Activated CD4-positive, alpha-beta T cell treated with anti-CD3 and anti-CD28 coated beads for 24 hours (primary cell): ENCODE data around the gene RAD51B.

ENCODE experiments used
- DNase-seq, 2 donors: peaks; one replicate each; pipeline ENCODE4 v3.0.0-alpha.2; 2020; ENCODE audit warnings: low read depth in 2 of 2

RAD51B gene

DNA sequence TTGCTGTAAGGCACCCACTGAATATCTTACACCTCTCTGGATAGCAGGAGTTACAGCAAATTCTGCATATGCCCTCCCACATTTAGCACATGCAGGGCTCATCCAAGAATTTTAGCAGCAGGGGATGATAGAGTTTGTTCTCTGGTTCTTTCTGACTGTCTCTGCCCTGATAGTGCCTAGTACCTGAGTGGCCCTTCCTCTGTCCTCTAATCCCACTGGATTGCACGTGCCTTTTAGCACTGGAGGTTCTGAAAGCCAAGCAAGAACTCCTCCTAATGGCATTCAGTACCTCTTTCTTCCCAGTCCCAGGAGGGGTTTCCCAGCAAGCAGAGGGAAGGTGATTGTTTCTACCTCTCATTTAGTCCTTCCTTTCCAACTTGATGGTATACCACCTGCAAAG, 566.9 kb downstream of the RAD51B start:
- no peak for DNase-seq

DNA sequence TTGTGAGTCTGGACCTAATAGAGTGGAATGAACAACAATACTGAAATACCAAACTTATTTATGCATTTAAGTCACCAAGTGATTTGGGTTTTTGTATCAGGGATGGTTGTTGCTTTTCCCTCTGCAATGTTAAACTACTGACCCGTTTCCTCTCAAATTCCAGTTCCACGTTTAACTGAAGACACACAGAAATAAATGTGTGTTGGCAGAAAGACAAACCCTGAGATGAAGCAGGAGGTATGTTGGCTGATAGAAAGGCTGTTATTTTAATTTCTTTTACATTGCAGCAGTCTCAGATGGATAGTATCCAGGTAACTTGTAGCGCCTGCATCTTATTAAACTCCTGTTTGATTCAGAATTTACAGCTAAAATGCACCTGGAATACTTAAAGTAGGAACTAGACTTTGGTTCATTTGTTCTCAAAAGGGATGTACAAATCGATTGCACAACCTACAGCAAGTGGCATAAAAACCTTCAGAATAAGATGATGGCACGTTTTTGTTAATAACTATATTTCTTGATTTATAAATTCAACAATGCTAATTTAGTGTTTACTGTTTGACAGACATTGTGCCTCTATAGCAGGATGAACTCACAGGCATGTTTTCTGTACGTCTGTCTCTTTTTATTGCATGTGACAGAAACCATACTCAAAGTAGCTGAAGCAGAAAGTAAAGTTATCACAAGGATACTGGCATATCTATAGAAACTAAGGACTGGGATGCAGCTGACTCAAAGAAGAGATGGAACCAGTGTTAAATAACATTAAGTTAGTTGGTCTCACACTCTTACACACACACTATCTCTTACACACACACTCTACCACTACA, 567.6 kb downstream of the RAD51B start:
- no peak for DNase-seq

DNA sequence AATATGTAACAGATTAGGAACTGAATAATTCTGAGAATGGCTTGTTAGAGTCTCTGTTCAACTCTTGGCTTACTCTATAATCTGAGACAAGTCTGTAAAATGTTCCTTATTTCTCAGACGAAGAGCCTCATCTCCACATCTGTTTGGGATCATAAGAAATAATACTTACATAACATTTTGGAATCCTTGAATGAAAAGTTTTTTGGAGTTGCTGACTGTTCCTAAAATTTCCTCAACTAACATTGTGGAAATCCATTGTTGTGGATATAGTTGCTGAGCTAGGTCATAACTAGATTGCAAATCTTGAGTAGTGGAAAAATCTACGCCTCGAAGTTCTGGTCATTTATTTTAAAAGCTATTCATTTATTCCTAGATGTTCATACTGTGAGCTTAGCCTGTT, 570.4 kb downstream of the RAD51B start:
- no peak for DNase-seq

DNA sequence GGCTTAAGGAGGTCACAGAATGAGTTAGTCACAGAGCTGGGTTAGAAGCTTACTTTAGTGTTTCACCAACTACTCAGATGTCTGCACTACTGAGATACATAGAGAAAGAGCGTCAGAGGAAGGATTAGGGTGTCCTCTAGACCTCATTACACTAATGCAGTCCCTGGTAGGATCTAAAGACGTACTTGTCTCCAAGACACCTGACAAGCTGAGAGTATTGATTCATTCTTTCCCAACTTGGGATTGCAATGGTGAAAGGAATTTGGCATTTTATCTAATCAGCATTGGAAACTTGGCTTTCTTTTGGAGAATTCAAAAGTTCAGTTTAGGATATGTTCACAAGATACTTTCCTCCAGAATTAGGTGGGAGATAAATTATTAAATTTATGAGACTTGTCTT, 571.2 kb downstream of the RAD51B start:
- no peak for DNase-seq

DNA sequence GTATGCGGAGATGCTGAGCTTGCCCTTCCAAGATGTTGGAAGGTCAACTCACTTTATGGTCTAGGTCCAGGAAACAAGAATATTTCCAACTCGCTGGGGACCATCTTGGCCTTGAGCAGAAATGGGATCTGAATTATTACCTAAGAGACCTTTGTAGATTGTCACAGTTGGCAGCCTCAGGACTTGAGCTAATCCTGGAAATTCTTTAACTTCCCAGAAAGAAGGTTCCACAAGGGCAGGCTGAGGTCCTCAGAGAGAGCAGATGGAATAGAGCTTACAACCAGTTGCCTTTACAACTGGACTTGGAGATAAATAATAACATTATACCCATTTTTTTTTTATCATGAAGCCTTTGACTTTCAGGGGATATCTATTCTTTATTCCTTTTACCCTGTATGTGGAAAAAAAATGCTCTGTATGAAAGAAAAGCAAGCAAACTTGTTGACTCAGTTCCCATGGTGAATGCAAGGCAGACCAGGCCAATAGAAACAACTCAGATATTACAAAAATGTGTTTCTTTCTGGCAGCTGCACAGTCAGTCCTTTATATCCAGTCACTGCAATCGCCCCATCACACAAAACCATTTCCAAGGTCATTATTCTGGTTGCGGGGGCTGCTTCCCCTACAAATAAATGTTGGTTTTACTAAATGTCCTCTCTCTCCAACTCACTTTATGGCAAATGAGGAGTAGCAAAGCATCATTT, 571.9 kb downstream of the RAD51B start:
- DNase-seq = no peak

DNA sequence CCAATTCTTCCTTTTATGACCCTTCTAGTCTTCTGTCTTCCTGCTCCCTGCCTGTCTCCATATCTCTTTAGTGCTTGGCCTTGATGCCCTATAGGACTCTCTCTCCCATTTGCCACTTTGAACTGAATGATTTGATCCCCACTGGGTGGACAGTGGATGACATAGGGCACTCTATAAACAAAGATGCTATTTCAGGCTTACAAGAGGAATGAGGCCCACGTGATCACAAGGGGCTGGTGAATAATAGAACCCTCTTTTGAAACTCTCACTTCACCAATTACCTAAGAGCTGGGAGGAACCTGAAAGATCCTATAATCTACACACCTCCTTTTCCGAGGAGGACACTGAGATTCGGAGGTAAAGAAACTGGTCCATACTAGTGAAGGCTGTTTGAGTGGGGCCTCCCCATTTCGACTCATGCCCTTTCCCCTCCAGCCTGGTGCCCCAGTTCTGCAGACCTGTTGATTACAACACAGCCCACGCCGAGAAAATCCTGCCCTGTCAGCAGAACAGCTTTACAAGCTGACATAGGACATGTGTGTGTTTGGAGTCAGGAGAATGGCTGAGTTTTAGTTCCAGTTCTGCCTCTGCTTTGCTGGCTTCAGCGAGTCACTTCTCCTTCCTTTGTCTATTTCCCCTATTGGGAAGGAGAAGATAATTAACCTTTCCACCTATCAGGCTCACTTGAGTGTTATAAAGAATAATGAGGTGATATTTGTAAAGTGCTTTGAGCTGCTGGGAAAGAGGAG, 573.0 kb downstream of the RAD51B start:
- no peak for DNase-seq

DNA sequence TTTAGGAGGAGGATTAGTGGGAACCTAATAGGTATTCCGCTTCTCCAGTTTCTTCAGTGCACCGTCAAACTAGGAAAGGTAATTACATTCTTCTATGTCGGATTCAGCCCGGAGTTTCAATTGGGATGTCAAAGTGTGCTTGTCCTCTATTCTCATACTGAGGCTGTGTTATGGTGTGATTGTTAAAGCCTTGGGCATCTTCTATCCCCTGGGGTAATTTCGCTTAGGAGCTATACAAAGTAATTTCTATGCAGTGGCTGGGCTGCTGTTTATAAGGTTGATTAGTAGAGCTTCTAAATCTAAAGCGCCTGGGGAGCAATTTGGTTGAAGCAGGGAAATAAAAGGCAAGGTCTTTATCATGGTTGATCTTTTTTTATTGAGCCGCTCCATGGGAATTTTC, 573.7 kb downstream of the RAD51B start:
- no peak for DNase-seq

DNA sequence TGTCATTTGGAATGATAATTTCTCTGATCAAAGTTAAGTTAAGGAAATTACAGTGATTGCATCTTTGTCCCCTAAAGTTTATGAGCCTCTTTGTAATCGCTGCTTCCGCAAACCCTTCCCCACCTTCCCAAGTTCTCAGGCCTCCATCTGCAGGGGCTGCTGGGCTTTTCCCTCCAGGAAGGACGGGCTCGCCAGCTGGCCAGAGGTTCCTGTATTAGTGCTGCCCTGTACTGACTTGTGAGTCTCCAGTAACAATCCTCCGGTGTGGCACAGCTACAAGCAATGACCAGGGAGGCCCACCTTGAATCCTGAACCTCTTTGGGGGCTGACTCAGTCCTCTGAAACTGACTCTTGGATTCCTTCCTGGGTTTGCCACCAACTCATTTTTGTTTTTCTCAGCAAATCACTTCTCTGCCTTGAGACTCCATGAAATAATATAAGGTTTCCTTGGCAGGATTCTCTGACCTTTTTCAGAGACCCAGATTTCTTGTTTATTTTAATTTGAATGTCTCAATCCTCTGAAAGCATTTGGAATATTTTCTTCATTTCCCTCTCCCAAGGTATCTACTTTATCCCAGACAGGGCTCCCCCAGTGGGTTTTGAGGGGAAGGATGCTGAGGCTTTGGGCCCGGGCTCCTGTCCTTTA, 574.7 kb downstream of the RAD51B start:
- DNase-seq = no peak

DNA sequence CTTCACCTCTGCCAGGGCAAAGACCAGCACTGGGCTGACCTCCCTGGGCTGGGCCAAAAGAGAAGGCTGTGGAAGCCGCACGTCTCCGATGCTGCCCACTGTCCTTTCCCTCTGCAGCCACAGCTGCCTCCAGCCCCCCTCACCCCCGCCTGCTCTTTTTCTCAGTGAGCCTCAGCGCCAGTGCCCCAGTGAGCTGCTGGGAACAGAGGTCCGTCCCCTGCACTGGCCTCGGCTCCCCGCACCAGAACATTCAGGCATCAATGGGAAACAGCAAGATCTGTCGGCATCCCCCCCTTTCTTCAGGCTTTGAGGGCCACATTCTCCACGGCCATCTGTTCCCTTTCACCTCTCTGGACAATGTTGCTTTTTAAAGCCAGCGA, 575.2 kb downstream of the RAD51B start:
- no peak for DNase-seq

DNA sequence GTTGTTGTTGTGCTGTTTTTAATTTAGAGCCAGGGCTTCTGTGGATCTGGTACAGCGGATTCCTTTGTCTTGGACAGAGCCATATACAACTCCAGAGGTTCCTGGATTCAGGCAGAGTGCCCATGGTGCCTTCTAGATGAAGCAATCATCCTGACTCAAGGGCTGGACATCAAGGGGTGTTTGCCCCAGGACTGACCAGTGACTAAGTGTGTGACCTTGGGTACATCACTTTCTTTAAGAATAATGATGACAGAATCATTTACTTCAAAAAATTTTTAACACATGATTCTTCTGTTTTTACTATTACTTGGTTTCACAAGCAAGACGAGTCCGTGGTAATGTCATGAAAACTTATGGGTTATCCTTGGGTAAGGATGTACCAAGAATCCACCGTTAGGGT, 576.0 kb downstream of the RAD51B start:
- no peak for DNase-seq

DNA sequence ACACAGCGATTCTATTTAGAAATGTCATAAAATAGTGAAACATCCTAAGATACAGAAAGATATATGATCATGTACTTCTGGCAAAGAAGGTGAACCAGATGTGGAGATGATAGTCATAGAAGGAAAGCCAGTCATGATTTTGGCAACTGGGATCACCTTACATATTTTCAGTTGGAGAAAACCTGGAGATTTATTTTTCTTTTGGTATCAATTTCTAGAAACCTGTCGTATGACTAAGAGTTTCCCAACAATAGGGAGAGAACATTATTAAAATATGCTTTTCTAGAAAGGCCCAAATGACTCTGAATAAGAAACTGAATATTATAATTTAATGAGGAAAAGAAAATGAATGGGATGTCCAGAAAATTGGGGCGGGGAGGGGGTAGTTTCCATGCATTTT, 576.9 kb downstream of the RAD51B start:
- no peak for DNase-seq

DNA sequence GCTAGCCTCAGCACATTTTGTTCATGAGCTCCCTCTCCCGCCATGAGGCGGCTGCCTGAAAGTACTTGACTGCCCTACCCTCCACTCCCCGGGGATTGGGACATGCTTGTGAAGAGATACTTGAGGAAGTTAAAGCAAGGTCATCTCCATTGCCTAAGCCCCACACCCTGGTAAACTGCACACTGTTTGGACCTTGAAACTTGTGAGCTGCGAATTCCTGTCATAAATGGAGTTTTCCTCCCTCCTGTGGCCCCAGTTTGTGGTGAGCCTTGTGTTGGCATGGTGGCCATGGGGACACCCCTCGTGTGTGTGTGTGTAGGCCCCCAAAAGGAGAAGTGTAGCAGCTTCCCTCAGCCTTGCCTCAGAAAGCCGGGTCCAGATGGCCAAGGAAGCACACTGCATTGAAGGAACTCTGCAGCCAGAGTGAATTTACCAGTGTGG, 577.8 kb downstream of the RAD51B start:
- no peak for DNase-seq

DNA sequence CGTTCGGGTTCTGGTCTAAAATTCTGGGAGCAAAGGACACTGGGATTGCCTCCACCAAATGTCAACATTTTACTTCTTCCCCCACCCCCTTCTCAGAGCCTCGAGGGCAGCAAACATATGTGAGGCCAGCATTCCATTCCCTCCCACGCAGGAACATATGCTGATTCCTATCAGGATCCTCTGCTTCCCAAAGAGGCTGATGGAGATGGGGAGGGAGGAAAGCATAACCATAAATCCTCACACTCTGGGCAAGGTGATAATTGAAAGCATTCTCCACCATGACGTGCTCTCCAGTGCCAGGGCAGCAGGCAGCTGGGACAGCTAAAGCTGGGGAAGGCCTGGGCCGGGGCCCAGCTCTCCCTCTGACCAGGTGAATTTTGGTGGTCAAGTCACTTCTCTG, 578.2 kb downstream of the RAD51B start:
- no peak for DNase-seq

DNA sequence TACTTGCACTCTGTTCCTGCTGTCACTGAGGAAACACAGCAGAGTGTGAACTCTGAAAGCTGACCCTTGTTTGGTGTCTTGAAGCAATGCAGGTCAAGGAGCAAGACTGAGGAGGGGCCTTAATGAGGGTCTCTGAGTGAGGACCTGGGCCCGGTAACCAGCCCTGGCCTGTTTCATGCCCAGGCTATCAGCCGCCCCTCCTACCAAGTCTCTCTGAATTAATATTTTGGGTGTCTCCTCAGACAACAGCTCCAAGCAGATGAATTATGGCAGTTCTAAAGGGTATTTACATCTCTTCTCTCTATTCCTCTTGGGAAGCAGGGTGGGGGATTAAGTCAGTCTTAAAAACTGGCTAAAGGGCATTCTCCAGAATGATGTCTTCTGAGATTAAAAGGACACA, 578.8 kb downstream of the RAD51B start:
- no peak for DNase-seq

DNA sequence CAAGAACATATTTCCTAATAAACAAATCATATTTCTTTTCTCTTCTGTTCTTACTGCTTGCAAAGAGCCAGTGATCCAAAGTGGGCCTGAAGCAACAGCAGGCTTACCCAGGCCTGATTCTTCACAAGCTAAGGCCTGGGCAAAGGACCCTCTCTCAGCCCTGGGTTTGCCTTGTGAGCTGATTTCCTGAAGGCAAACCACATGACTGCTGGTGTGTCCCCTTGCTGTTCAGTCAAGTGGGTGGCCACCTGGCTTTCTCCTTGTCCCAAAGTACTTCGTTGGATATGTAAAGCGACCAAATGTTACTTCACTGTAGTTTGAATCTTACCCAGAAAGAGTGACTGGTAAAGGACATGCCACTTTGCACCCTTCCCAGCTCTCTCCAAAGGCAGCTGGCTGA, 580.4 kb downstream of the RAD51B start:
- no peak for DNase-seq

DNA sequence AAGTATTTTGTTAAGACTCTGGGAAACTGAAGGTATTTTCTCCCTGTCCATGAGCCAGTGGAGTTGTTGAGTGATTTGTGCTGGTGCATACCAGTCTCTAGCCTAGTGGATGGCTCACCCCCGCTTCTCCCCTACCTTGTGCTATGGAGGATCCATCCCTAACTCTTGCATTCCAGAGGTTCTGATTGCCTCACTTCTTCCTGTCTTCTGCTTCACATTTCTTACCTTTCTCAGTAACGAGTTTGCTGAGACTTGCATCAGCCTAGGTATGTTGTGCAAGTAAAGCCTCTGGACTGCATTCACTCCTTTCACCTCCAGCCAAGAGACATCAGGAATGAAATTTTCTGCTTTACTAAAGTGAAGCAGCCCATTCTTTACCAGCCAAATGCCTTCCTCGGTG, 581.7 kb downstream of the RAD51B start:
- no peak for DNase-seq

DNA sequence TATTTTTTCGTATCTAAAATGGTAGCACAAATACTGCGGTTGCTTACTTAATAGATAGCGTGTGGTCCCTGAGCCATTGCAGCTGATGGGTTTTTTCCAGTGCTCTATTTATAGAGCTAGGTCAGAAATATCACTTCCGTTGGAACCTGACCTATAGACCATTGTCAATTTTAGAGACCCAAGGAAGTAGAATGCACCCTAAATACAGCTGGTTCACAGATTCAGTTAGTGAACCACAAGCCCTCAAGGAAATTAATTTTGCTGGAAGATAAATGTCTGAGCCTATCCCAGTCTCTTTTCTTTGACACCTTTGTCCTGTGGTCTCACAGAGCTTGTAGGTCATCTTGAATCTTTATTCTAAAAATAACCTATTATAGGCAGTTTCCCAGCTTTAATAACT, 582.3 kb downstream of the RAD51B start:
- no peak for DNase-seq

DNA sequence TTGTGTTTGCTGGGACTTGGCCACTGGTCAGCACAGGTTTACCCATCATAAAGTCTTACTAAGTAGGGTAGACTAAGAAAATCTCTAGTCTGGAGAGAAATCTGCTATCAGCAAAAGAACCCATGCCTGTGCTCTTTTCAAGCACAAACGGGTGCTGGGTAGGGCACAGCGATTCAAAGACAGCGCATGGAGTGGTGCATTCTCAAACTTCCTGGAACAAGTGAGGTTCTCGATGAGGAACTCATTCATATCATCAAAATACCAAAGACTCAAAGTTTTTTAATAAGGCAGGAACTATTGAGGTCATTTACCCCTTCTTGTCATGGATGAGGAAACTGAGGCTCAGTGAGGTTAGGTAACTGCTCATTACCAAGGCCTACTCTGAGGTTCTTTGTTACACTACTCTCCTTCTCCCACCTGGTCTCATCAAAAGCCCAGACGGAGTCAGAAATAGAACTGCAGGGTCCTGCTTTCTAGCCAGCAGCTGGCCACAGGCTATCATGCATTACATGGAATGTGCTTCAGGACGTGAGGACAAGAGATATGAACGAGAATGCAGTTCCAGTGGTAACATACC, 583.0 kb downstream of the RAD51B start:
- DNase-seq = no peak

DNA sequence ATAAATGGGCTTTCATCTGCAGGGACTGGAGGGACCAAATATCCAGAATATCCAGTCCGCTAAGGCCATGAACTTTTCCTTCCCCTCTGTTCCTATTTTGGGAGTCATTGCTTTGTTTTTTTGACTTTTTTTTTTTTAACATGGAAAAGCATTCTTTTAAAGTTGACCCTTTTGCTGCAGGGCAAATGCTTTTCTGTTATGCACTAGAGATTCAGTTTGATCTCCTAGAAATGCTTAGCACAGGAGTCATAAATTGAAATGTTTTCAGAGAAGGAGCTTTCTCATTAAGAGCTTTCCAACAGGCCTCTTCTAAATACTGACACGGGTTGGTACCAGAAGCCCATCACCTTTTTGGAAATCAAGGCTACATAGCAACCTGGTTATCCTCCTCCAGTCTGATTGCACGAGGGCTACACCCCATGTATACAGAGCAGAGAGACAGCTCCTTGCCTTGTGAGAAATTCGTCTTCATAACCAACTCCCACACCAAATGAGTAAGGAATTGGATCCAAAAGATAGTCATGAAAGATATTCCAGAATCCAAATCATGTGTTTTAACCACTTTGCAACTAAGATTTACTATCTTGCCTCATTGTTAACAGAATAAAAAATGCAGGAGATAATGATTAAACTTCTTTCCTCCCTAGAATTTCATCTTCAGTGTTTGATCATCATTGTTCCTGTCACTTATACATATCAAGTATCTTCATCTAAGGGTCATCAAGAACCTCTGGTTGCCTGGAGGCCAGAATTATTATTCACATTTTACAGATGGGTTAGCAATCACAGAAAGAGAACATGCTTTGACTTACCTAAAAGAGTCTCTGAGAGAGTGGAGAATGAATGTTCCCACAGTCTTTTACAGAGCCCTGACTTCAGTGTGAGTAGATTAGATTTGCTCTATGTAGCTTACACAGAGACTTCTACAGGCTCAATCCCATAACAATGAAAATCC, 583.9 kb downstream of the RAD51B start:
- no peak for DNase-seq

DNA sequence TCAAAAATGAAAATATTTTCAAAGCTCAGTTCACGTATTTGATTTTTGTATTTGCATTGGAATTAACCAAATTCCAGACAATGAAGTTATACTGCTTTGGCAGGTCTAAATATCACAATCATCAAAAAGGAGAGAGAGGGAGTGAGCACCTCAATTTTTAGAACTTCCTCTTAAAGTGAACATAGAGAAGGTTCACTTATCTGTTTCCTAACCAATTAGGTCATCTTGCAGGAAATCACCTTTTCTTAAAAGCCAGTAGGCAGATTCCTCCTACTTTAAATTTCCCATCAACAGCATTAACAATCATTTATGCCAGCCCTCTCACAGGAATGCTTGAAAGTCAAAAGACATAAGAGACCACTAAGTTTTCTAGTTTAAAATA, 584.6 kb downstream of the RAD51B start:
- DNase-seq = no peak
